Type B pancreatic cell (in vitro differentiated cells): Measurements from ENCODE around the gene ZNF860. TPM values are rescaled to one million over a fixed set of nuclear protein-coding genes. Genes with fewer than 3 reads are reported as not detected.

ENCODE experiments used
- DNase-seq: peaks from one replicate; pipeline ENCODE4 v3.0.0; 2021; ENCODE audit warnings: mixed read lengths; ENCODE audit not compliant: unreplicated experiment; ENCODE audit errors: extremely low spot score
- H3K27ac Mint-ChIP-seq: 2 replicates; pipeline ENCODE4 v1.8.0; 2021; ENCODE audit warnings: mild to moderate bottlenecking, mixed read lengths
- H3K27me3 Mint-ChIP-seq: 2 replicates; pipeline ENCODE4 v1.8.0; 2021; ENCODE audit warnings: mixed read lengths
- H3K36me3 Mint-ChIP-seq: 2 replicates; pipeline ENCODE4 v1.8.0; 2021; ENCODE audit warnings: mixed read lengths
- H3K4me1 Mint-ChIP-seq: one replicate; pipeline ENCODE4 v1.8.0; 2021; ENCODE audit warnings: mixed read lengths; ENCODE audit not compliant: unreplicated experiment
- H3K4me3 Mint-ChIP-seq: 2 replicates; pipeline ENCODE4 v1.8.0; 2021; ENCODE audit warnings: mild to moderate bottlenecking, mixed read lengths
- H3K9me3 Mint-ChIP-seq: 2 replicates; pipeline ENCODE4 v1.8.0; 2021; ENCODE audit warnings: mixed read lengths
- long read RNA-seq: library from polyadenylated mRNA; unstranded; transcript quantifications from one replicate; pipeline ENCODE4 v2.0.0, GENCODE V29; 2020
- total RNA-seq: library from RNA; stranded (reverse); gene quantifications from 2 replicates; pipeline ENCODE4 v1.2.1, GENCODE V29; 2021; ENCODE audit warnings: low replicate concordance
- TF ChIP-seq, protein P1 (sequence below): fragments of 200-600 bp; sonication (generic); conservative IDR thresholded peaks from 2 replicates; pipeline ENCODE4 v1.5.0; 2021; ENCODE audit warnings: antibody characterized with exemption, mild to moderate bottlenecking

ZNF860 gene
- 2.8 and 7.1 TPM in 2 replicates for total RNA-seq
- long read RNA-seq, transcript ZNF860-201 (2 exons, 3,098 nt) = major isoform, 34 of 45 reads
- long read RNA-seq, partial matches to known transcripts = 3 of 45 reads
- long read RNA-seq, other reads (novel, unspliced or antisense) = 8 of 45 reads

DNA sequence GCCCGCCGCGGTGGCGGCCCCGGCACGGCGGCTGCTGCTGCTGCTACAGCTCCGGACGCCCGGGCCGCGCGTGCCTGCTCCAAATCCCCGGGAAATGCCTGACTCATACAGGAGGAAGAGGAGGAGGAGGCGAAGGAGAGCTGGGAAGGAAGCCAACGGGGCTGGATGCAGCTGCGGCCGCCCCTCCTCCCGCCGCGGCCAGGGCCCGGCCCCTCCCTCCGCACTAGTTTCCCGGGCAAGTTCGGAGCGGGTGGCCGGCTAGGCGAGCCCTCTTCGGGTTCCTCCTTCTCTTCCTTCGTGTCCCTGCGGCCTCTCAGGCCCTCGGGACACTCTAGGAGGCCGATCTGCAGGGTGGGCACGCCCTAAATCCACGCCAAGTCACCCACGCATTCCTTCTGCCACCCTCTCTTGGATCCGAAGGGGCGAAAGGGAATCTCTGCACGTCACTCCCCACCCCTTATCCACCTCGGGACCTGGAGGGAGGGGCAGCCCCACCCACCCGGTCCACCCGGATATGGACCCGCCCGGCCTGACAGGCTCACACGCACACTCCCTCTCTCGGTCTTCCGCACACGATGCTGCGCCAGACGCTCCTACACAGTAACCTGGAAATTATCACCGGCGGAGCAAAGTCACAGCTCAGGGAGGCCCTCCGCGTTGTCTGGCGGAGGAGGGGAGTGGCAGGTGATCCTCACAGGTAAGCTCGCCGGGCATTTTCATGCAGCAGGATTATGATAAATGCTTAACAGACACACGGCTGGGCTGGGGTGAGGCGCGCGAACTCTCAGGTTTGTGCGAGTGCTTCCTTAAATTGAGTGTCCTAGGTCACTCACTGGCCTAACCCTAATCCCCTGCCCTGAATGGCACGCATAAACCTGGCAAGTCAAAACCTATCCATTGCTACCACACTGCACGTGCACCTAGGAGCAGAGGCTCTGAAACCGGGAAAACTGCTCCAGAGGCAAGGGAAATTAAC lies at the start of gene ZNF860, which contains the start of gene OSBPL10:
ZNF860 (plus strand) TSS at position 545 of the 976 bp plus-strand sequence. CDS start 7,330 bp downstream, outside the sequence.
OSBPL10 (minus strand) TSS at position 57 of the 976 bp plus-strand sequence. CDS start 83 bp downstream, outside the sequence.
- no peaks in the 10 kb centered on the region for H3K9me3 Mint-ChIP-seq
- peak within 1 kb of the TSS; percentile 99 for H3K27ac Mint-ChIP-seq
- peaks cover 6% of the 10 kb centered on the region for H3K27me3 Mint-ChIP-seq
- peak within 1 kb of the TSS; percentile 97 for H3K4me3 Mint-ChIP-seq
- DNase-seq = peak; percentile 77
- peaks cover 11% of the 10 kb centered on the region for H3K4me1 Mint-ChIP-seq
- TF ChIP-seq, protein P1, sequence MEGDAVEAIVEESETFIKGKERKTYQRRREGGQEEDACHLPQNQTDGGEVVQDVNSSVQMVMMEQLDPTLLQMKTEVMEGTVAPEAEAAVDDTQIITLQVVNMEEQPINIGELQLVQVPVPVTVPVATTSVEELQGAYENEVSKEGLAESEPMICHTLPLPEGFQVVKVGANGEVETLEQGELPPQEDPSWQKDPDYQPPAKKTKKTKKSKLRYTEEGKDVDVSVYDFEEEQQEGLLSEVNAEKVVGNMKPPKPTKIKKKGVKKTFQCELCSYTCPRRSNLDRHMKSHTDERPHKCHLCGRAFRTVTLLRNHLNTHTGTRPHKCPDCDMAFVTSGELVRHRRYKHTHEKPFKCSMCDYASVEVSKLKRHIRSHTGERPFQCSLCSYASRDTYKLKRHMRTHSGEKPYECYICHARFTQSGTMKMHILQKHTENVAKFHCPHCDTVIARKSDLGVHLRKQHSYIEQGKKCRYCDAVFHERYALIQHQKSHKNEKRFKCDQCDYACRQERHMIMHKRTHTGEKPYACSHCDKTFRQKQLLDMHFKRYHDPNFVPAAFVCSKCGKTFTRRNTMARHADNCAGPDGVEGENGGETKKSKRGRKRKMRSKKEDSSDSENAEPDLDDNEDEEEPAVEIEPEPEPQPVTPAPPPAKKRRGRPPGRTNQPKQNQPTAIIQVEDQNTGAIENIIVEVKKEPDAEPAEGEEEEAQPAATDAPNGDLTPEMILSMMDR = no peak
- H3K36me3 Mint-ChIP-seq = peaks cover 4% of the 10 kb centered on the region

DNA sequence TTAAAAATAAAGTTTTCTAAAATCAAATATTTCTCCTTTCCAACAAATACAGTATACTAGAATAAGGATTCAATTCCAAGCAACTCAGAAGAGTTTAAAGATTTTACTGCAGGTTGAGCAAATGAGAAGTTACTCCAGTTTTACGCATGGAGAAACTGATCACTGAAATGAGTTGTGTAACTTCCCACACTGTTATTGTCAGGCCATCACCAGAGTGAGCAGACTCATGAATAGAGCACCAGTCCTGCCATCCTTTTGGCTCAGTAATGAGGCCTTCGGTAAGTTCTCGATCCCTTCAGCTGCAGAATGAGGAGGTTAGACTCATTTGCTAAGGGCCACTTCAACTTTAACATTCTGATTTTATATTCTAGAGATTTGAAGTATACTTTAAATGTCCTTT lies 48.6 kb upstream of the ZNF860 start:
- TF ChIP-seq, protein P1 = no peak
- Mint-ChIP-seq H3K9me3 (no peaks in the 10 kb centered on the region), H3K27ac (no peak overlapping the region), H3K27me3 (no peaks in the 10 kb centered on the region), H3K36me3 (peaks cover 4% of the 10 kb centered on the region), H3K4me3 (no peak overlapping the region), H3K4me1 (peaks cover 10% of the 10 kb centered on the region)
- DNase-seq = no peak

DNA sequence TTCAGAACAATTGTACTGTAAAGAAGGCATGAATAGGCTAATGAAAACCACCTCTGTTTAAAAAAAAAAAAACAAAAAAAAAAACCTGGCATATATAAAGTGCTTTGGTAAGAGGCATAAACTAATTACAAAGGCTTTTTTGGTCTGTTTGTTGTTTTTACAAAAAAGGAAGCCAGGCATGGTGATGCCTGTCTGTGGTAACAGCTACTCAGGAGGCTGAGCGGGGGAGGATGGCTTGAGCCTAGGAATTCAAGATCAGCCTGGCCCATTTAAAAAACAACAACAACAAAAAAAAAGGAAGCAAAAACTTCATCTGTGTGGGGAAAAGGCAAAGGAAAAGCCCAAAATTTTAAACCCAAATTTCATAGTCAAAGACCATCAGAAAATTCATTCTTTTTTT lies 47.5 kb upstream of the ZNF860 start:
- Mint-ChIP-seq H3K36me3 (peaks cover 4% of the 10 kb centered on the region), H3K9me3 (no peaks in the 10 kb centered on the region), H3K4me3 (no peak overlapping the region), H3K27me3 (no peaks in the 10 kb centered on the region), H3K4me1 (peaks cover 10% of the 10 kb centered on the region), H3K27ac (no peak overlapping the region)
- no peak for DNase-seq
- TF ChIP-seq, protein P1 = no peak

DNA sequence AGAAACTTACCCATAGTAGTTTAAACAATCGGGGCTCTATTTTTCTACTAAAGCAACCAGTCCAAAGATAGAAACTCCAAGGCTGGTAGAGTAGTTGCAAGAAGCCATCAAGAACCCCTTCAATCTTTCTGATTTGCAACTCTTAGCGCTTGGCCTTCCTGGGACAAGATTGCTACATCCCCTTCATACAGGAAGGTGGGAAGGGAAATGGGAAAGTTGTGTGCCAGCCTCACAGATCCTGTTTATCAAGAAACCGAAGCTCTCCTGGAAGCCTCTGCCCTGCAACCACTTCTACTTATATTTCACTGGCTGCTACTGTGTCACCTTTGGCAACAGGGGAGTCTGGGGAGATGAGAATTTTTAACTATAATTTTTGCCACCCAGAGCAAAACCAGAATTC lies 46.7 kb upstream of the ZNF860 start:
- Mint-ChIP-seq H3K27me3 (no peaks in the 10 kb centered on the region), H3K36me3 (peaks cover 4% of the 10 kb centered on the region), H3K9me3 (no peaks in the 10 kb centered on the region), H3K4me3 (no peak overlapping the region), H3K4me1 (peaks cover 10% of the 10 kb centered on the region), H3K27ac (no peak overlapping the region)
- no peak for DNase-seq
- TF ChIP-seq, protein P1 = no peak

DNA sequence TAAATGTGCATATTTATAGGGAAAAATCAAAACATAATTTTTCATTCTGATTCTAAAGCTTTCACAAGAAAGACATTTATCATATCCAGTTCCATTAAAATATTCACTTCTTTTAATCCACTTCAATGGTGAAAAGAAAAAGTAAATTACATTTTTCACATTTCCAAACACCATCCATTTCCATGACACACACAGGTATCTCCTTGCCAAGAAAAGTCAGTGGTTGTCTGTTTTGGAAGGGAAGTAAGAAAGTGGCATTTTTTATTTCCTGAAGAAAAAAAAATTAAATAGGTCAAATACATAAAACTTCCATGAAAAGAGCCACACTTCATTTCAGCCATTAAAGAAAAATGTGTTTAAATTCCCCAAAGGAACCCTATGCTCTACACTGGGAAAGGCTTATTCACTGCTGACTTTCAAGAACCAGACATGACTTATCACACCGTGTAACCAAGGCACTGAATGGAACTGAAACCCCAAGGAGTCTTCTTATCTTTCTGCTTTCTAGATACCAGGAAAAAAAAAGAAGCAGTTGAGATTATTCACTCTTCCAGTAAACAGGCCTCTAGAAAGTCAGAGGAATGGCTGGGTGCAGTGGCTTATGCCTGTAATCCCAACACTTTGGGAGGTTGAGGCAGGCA lies 45.0 kb upstream of the ZNF860 start:
- no peak overlapping the region for H3K4me3 Mint-ChIP-seq
- H3K4me1 Mint-ChIP-seq = peaks cover 18% of the 10 kb centered on the region
- H3K27me3 Mint-ChIP-seq = no peaks in the 10 kb centered on the region
- no peak overlapping the region for H3K27ac Mint-ChIP-seq
- DNase-seq = no peak
- TF ChIP-seq, protein P1 = no peak
- no peaks in the 10 kb centered on the region for H3K36me3 Mint-ChIP-seq
- H3K9me3 Mint-ChIP-seq = no peaks in the 10 kb centered on the region
